ENCODE data around the gene CHMP4A. TPM values are rescaled to one million over a fixed set of nuclear protein-coding genes. Genes with fewer than 3 reads are reported as not detected.

Gene CHMP4A
- total and polyA plus RNA-seq, 11 donors = 20.2 to 72.8 (median 34.5) TPM

DNA sequence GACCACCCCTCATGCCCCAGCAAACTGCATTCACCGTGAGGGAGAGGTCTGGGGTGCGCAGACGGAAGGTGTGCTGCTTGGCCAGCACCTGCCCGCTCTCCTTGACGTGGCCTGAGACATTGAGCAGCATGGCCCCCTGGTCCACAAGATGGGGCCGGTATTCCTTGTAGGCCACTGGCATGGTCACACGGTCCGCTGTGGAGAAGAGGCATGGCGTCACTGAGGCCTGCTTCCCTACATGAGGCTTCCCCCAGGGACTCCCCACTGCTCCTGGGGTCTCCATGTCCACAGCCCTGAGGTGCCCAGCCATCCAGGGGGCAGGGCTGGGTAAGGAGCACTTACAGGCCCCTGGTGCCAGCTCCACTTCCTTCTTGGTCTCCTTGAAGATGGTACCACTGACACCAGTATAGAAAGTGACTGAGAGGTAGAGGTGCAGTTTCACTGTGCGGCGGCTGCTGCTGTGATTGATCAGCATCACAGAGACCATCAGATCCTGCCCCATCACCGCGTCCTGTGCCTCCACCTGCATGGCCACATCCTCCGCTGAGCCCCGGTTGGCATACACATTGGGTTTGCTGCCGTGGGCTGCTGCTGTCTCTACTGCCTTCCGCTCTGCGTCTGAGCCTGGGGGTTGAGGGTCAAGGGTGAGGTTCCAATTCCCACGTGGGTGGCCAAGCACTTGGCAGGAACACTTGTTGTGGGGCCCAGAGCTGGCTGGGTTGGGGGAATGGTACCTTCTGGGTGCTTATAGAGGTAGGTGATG lies 41.5 kb upstream of the CHMP4A start:
- DNase-seq = no peak
- Histone ChIP-seq H3K4me1 (peaks cover 0 to 19% (median 0%) of the 10 kb centered on the region in 12 donors), H3K36me3 (peaks cover 0 to 9% (median 0%) of the 10 kb centered on the region in 9 donors), H3K27ac (no peak overlapping the region), H3K27me3 (no peaks in the 10 kb centered on the region), H3K4me3 (no peak overlapping the region), H3K9me3 (no peaks in the 10 kb centered on the region)
- 93 to 94% (median 93%) methylated on average over 15 to 19 of the region's 19 CpGs for WGBS, 4 donors
- ATAC-seq = no peak
- no peak for TF ChIP-seq POLR2A (IDR thresholded peaks at IDR 0.05)
- TF ChIP-seq, protein P1, sequence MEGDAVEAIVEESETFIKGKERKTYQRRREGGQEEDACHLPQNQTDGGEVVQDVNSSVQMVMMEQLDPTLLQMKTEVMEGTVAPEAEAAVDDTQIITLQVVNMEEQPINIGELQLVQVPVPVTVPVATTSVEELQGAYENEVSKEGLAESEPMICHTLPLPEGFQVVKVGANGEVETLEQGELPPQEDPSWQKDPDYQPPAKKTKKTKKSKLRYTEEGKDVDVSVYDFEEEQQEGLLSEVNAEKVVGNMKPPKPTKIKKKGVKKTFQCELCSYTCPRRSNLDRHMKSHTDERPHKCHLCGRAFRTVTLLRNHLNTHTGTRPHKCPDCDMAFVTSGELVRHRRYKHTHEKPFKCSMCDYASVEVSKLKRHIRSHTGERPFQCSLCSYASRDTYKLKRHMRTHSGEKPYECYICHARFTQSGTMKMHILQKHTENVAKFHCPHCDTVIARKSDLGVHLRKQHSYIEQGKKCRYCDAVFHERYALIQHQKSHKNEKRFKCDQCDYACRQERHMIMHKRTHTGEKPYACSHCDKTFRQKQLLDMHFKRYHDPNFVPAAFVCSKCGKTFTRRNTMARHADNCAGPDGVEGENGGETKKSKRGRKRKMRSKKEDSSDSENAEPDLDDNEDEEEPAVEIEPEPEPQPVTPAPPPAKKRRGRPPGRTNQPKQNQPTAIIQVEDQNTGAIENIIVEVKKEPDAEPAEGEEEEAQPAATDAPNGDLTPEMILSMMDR (IDR thresholded peaks at IDR 0.05) = no peak
- intact Hi-C loops (cut with DNase I) = no loop called here

- no peak overlapping the region for H3K4me3 ChIP-seq
- ATAC-seq (no peak), DNase-seq (no peak)
- peaks cover 0 to 19% (median 0%) of the 10 kb centered on the region in 12 donors for H3K4me1 ChIP-seq
- H3K27ac ChIP-seq = no peak overlapping the region
- WGBS, 4 donors = 89 to 91% (median 90%) methylated on average over 7 of the region's 7 CpGs
- peaks cover 0 to 9% (median 0%) of the 10 kb centered on the region in 9 donors for H3K36me3 ChIP-seq
- no peaks in the 10 kb centered on the region for H3K9me3 ChIP-seq
- intact Hi-C loops (cut with DNase I) = no loop called here
- H3K27me3 ChIP-seq = no peaks in the 10 kb centered on the region
- no peak for TF ChIP-seq POLR2A (IDR thresholded peaks at IDR 0.05)
- TF ChIP-seq, protein P1 (IDR thresholded peaks at IDR 0.05) = no peak
Observed at GRCh38 chr14:24253936-24254335, 40.6 kb upstream of the CHMP4A start.

GRCh38 chr14:24252289-24253124 lies 39.2 kb upstream of the CHMP4A start:
- peaks cover 0 to 19% (median 0%) of the 10 kb centered on the region in 12 donors for H3K4me1 ChIP-seq
- no peaks in the 10 kb centered on the region for H3K9me3 ChIP-seq
- no peak overlapping the region for H3K4me3 ChIP-seq
- DNase-seq = no peak
- no peak for ATAC-seq
- TF ChIP-seq, protein P1 (IDR thresholded peaks at IDR 0.05) = no peak
- no peak for TF ChIP-seq POLR2A (IDR thresholded peaks at IDR 0.05)
- 82 to 90% (median 83%) methylated on average over 11 of the region's 11 CpGs for WGBS, 4 donors
- peaks cover 0 to 9% (median 0%) of the 10 kb centered on the region in 9 donors for H3K36me3 ChIP-seq
- H3K27ac ChIP-seq = no peak overlapping the region
- intact Hi-C loops (cut with DNase I) = no loop called here
- H3K27me3 ChIP-seq = no peaks in the 10 kb centered on the region

DNA sequence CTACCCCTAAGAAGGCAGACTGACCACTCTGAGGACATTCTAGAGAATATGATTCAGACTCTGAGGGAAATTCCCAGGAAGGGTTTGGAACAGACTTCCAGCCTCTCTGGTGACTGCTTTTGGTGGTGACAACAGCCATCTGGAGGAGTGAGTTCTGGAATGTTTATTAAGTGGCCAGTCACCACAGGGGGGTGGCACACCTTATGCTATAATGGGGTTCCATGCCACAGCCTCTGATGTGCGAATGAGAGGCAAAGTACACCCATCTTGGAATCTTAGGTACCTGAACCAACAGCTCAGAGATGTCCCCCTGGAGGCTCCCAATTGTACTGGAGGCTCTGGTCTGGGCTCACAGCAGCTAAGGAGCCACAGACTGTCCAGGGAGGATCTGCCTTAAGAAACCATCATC lies 38.6 kb upstream of the CHMP4A start:
- intact Hi-C loops (cut with DNase I) = loop anchor here in 1 of 10 donors (2.0 kb wide), 1 partner anchor 39 kb away; no protein-coding TSS in a partner anchor
- peaks cover 0 to 23% (median 0%) of the 10 kb centered on the region in 12 donors for H3K4me1 ChIP-seq
- ATAC-seq (no peak), DNase-seq (no peak)
- no peaks in the 10 kb centered on the region for H3K9me3 ChIP-seq
- H3K27me3 ChIP-seq = no peaks in the 10 kb centered on the region
- H3K36me3 ChIP-seq = peaks cover 0 to 9% (median 0%) of the 10 kb centered on the region in 9 donors
- WGBS, 4 donors = 63 to 91% (median 78%) methylated on average over 1 of the region's 1 CpG
- no peak overlapping the region for H3K4me3 ChIP-seq
- H3K27ac ChIP-seq = no peak overlapping the region
- TF ChIP-seq POLR2A (IDR thresholded peaks at IDR 0.05) = no peak
- TF ChIP-seq, protein P1 (IDR thresholded peaks at IDR 0.05) = no peak
